ENCODE data around the gene RNF175.
"Not testable (repeated sequence)": the region's sequence is repeated elsewhere in the genome, so short reads cannot be mapped to it uniquely, and the experiment has no call there.

Gene RNF175

GRCh38 chr4:153683763-153684181, 76.1 kb downstream of the RNF175 start:
- no peak for DNase-seq (ENCODE audit: low read depth in 2 of 2)

GRCh38 chr4:153679486-153679885, 80.3 kb downstream of the RNF175 start:
- DNase-seq (ENCODE audit: low read depth in 2 of 2) = no peak

GRCh38 chr4:153676984-153677383, 82.8 kb downstream of the RNF175 start:
- DNase-seq (ENCODE audit: low read depth in 2 of 2) = no peak

GRCh38 chr4:153676486-153676885, 83.3 kb downstream of the RNF175 start:
- no peak for DNase-seq (ENCODE audit: low read depth in 2 of 2)

GRCh38 chr4:153669838-153670237, 90.0 kb downstream of the RNF175 start:
- DNase-seq (ENCODE audit: low read depth in 2 of 2) = no peak

GRCh38 chr4:153668647-153669046, 91.2 kb downstream of the RNF175 start:
- no peak for DNase-seq (ENCODE audit: low read depth in 2 of 2)

- not testable (repeated sequence) for DNase-seq (ENCODE audit: low read depth in 2 of 2)
Observed at GRCh38 chr4:153666505-153666904, 93.3 kb downstream of the RNF175 start.

GRCh38 chr4:153663667-153664066, 96.2 kb downstream of the RNF175 start:
- no peak for DNase-seq (ENCODE audit: low read depth in 2 of 2)

- no peak for DNase-seq (ENCODE audit: low read depth in 2 of 2)
Observed at GRCh38 chr4:153661908-153662307, 97.9 kb downstream of the RNF175 start.

- no peak for DNase-seq (ENCODE audit: low read depth in 2 of 2)
Observed at GRCh38 chr4:153661215-153661822, 98.5 kb downstream of the RNF175 start.
